Measurements from ENCODE around the gene GGN. TPM values are rescaled to one million over a fixed set of nuclear protein-coding genes. Genes with fewer than 3 reads are reported as not detected.

The GGN gene
- total RNA-seq, 1 donor from 2014 or later: not detected

DNA sequence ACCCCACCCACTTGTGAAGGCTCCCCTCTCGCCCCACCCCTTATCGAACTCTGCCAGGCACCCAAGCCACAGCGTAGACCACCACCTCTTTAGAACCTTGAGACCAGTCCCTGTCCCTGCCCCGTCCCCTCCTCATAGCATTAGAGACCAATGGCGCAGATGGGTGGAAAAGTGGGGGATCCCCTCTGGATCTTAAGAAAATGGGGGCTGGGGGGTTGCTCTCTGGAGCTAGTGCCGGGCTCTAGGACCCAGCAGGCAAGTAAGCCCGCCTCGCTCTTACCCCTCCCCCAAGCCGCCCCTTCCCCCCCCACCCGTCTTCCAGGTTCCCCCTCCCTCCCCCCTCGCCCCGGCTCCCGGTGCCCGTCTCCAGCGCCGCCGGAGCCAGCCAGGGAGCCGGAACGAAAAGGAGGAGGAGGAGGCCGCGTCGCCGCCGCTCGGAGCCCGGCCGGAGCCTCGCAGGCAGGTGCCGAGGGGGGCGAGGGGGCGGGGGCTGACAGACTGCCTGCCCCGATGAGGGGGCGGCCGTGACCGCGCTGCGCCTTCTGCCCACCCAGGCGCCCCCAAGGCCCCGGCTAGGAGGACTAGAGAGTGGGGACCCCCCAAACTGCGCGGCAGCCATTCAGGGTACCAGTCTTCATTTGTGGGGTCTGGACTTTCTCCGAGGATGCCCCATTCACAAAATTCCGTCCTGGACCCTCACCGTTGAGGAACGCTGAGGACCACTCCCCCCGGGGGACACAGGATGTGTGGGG lies 691 bp upstream of the GGN start, which contains the start of gene SPRED3:
SPRED3 (plus strand) TSS at position 349 of the 752 bp plus-strand sequence. CDS start 1,606 bp downstream, outside the sequence.
- Histone ChIP-seq H3K4me3 (peak within 1 kb of the TSS; percentile 60), H3K36me3 (peaks cover 6% of the 10 kb centered on the region), H3K4me1 (peaks cover 25% of the 10 kb centered on the region), H3K9me3 (no peaks in the 10 kb centered on the region), H3K27me3 (no peaks in the 10 kb centered on the region), H3K27ac (no peak within 1 kb of the TSS)
- ATAC-seq: no peak
- TF ChIP-seq, protein P1, sequence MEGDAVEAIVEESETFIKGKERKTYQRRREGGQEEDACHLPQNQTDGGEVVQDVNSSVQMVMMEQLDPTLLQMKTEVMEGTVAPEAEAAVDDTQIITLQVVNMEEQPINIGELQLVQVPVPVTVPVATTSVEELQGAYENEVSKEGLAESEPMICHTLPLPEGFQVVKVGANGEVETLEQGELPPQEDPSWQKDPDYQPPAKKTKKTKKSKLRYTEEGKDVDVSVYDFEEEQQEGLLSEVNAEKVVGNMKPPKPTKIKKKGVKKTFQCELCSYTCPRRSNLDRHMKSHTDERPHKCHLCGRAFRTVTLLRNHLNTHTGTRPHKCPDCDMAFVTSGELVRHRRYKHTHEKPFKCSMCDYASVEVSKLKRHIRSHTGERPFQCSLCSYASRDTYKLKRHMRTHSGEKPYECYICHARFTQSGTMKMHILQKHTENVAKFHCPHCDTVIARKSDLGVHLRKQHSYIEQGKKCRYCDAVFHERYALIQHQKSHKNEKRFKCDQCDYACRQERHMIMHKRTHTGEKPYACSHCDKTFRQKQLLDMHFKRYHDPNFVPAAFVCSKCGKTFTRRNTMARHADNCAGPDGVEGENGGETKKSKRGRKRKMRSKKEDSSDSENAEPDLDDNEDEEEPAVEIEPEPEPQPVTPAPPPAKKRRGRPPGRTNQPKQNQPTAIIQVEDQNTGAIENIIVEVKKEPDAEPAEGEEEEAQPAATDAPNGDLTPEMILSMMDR (IDR thresholded peaks at IDR 0.05): no peak
- DNase-seq: no peak
- intact Hi-C loops (cut with DNase I): no loop called here

- Histone ChIP-seq H3K27ac (no peak overlapping the region), H3K4me1 (peaks cover 25% of the 10 kb centered on the region), H3K4me3 (peak overlapping the region; percentile 60), H3K9me3 (no peaks in the 10 kb centered on the region), H3K36me3 (peaks cover 21% of the 10 kb centered on the region), H3K27me3 (no peaks in the 10 kb centered on the region)
- intact Hi-C loops (cut with DNase I): no loop called here
- TF ChIP-seq, protein P1 (IDR thresholded peaks at IDR 0.05): no peak
- DNase-seq: no peak
- peak; percentile 0 for ATAC-seq
Observed at GRCh38 chr19:38386971-38387549, 774 bp downstream of the GGN start.

GRCh38 chr19:38386300-38386970 lies 1.4 kb downstream of the GGN start:
- TF ChIP-seq, protein P1 (IDR thresholded peaks at IDR 0.05): no peak
- Histone ChIP-seq H3K27ac (no peak overlapping the region), H3K4me1 (peaks cover 25% of the 10 kb centered on the region), H3K9me3 (no peaks in the 10 kb centered on the region), H3K36me3 (peaks cover 27% of the 10 kb centered on the region), H3K4me3 (no peak overlapping the region), H3K27me3 (no peaks in the 10 kb centered on the region)
- DNase-seq (no peak), ATAC-seq (no peak)
- intact Hi-C loops (cut with DNase I): no loop called here

GRCh38 chr19:38385804-38386257 lies 2.0 kb downstream of the GGN start:
- DNase-seq (no peak), ATAC-seq (no peak)
- intact Hi-C loops (cut with DNase I): no loop called here
- no peak overlapping the region for H3K27ac ChIP-seq
- no peak overlapping the region for H3K4me3 ChIP-seq
- TF ChIP-seq, protein P1 (IDR thresholded peaks at IDR 0.05): no peak
- peaks cover 33% of the 10 kb centered on the region for H3K36me3 ChIP-seq
- H3K9me3 ChIP-seq: no peaks in the 10 kb centered on the region
- no peaks in the 10 kb centered on the region for H3K27me3 ChIP-seq
- H3K4me1 ChIP-seq: peaks cover 25% of the 10 kb centered on the region

DNA sequence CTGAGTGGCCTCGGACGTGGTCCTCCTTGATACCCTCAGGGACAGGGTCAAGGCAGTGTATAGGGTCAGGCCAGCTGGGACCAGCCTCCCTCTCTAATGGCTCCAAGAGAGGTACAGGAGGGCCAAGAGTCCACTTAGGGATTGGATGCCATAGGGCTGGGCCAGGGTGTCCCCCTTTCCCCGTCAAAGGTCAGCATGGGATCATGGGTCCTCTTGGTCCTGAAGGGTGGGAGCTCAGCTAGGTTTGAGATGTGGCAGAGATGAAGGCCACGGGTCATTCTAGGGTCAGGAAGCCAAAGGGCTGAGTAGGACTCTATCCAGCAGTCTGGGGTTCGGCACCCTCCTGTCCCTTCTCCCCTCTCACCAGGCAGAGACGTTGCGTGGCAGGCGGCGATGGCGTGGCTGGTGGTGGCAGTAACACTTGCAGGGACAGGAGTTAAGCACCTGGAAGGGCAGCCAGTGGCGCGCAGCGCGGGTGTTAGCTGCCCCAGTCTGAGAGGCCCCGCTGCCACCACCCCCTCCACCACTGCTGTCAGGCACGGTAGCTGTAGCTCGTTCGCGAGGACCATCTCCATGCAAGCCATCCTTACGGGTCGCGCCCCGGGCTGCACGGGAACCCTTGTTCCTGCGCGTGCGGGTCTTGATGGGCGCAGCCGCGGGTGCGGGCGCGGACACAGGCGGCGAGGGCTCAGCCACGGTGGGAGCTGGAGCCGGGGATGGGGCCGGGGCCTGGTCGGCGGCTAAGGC lies 2.6 kb downstream of the GGN start:
- Histone ChIP-seq H3K4me1 (peaks cover 25% of the 10 kb centered on the region), H3K36me3 (peaks cover 37% of the 10 kb centered on the region), H3K9me3 (no peaks in the 10 kb centered on the region), H3K27ac (no peak overlapping the region), H3K4me3 (no peak overlapping the region), H3K27me3 (no peaks in the 10 kb centered on the region)
- DNase-seq: no peak
- ATAC-seq: no peak
- TF ChIP-seq, protein P1 (IDR thresholded peaks at IDR 0.05): no peak
- intact Hi-C loops (cut with DNase I): no loop called here
